ENCODE measurements around the gene HDAC6. TPM values are rescaled to one million over a fixed set of nuclear protein-coding genes. Genes with fewer than 3 reads are reported as not detected.
A peak's percentile ranks its signal among the peaks of the same experiment; 100 is the strongest.
"Not testable (repeated sequence)": the region's sequence is repeated elsewhere in the genome, so short reads cannot be mapped to it uniquely, and the experiment has no call there.

HDAC6 gene
- total and polyA plus RNA-seq, 12 donors: 28.4 to 102 (median 32.3) TPM

DNA sequence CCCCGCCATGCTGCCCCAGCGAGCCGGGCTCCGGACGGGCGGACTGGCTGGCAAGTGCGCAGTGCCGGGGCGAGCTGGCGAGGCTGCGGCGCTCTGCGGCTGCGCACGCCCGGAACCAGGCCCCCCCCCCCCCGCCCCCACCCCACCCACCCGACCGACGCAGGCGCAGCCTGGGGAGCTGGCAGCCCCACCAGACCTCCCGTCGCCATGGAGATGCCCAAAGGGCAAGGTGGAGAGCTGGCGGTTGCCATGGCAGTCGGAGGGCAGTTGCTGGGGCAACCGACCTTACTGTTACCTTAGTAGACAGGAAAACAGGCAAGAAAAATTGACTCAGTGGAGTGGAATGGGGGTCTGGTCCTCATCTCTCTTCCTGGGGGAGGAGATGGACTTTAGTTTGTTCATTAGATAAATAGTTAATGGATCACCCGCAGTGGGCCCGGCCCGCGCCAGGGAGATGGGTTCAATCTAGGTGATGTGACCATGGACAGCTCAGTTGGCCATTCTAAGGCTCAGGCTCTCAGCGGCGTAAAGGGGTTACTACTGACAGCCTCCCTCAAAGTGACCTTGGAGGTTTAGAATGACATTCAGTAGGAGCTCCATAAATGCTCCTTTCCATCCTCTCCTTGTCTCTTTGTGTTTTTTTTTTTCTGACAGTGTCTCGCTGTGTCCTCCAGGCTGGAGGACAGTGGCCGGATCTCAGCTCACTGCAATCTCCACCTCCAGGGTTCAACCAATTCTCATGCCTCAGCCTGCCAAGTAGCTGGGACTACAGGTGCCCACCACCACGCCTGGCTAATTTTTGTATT, 33.9 kb downstream of the HDAC6 start, which contains the start of gene PCSK1N:
Gene PCSK1N (minus strand): TSS at position 87 of the 806 bp plus-strand sequence. CDS start 78 bp downstream, at position 9.
- Histone ChIP-seq H3K4me3 (peak within 1 kb of the TSS in 6 of 10 donors; percentile 7 to 26 (median 19)), H3K27me3 (peaks cover 0 to 78% (median 40%) of the 10 kb centered on the region in 7 donors), H3K27ac (no peak within 1 kb of the TSS), H3K4me1 (no peaks in the 10 kb centered on the region), H3K36me3 (no peaks in the 10 kb centered on the region), H3K9me3 (no peaks in the 10 kb centered on the region)
- ATAC-seq (no peak), DNase-seq (no peak)
- WGBS, 2 donors: 15 to 39% methylated on average over 14 to 34 of the region's 35 CpGs
- TF ChIP-seq, protein P1, sequence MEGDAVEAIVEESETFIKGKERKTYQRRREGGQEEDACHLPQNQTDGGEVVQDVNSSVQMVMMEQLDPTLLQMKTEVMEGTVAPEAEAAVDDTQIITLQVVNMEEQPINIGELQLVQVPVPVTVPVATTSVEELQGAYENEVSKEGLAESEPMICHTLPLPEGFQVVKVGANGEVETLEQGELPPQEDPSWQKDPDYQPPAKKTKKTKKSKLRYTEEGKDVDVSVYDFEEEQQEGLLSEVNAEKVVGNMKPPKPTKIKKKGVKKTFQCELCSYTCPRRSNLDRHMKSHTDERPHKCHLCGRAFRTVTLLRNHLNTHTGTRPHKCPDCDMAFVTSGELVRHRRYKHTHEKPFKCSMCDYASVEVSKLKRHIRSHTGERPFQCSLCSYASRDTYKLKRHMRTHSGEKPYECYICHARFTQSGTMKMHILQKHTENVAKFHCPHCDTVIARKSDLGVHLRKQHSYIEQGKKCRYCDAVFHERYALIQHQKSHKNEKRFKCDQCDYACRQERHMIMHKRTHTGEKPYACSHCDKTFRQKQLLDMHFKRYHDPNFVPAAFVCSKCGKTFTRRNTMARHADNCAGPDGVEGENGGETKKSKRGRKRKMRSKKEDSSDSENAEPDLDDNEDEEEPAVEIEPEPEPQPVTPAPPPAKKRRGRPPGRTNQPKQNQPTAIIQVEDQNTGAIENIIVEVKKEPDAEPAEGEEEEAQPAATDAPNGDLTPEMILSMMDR (IDR thresholded peaks at IDR 0.05): no peak
- intact Hi-C loops (cut with DNase I): loop anchor here in 1 of 10 donors (10.0 kb wide), 1 partner anchor 61 kb away; no protein-coding TSS in a partner anchor

DNA sequence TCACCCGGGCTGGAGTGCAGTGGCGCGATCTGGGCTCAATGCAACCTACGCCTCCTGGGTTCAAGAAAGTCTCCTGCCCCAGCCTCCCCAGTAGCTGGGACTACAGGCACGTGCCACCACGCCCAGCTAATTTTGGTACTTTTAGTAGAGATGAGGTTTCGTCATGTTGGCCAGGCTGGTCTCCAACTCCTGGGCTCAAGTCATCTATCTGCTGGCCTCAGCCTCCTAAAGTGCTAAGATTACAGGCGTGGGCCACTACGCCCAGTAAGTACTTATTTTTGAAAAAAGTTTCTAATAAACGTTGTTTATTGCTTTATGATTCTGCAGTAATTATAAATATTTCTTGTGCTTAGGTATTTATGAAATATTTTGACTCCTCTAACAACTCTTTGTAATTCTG, 37.8 kb downstream of the HDAC6 start:
- Histone ChIP-seq H3K27me3 (peaks cover 0 to 51% (median 10%) of the 10 kb centered on the region in 7 donors), H3K9me3 (no peaks in the 10 kb centered on the region), H3K4me1 (no peaks in the 10 kb centered on the region), H3K27ac (no peak overlapping the region), H3K4me3 (no peak overlapping the region), H3K36me3 (no peaks in the 10 kb centered on the region)
- TF ChIP-seq, protein P1 (IDR thresholded peaks at IDR 0.05): no peak
- DNase-seq (no peak), ATAC-seq (no peak)
- WGBS, 2 donors: 82 to 87% methylated on average over 6 to 10 of the region's 10 CpGs
- intact Hi-C loops (cut with DNase I): loop anchor here in 1 of 10 donors (10.0 kb wide), 1 partner anchor 65 kb away; no protein-coding TSS in a partner anchor

DNA sequence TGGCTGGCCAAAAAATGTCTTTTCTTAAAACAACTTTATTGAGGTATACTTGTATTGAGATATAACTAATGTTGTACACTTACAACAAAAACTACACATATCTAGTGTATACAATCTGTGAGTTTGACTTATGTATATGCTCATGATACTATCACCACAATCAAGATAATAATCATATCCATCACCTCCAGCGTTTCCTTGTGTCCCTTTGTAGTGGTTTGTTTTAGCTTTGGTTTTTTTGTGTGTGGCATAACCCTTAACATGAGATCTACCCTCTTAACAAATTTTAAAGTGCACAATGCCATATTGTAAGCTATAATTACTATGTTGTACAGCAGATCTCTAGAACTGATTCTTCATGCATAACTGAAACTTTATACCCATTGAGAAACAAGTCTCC, 47.0 kb downstream of the HDAC6 start:
- no peaks in the 10 kb centered on the region for H3K36me3 ChIP-seq
- ATAC-seq: no peak
- no peaks in the 10 kb centered on the region for H3K9me3 ChIP-seq
- H3K27me3 ChIP-seq: peaks cover 0 to 55% (median 0%) of the 10 kb centered on the region in 7 donors
- H3K4me3 ChIP-seq: no peak overlapping the region
- WGBS, 2 donors: 74 to 88% methylated on average over 1 of the region's 1 CpG
- DNase-seq: no peak
- no peak overlapping the region for H3K27ac ChIP-seq
- H3K4me1 ChIP-seq: no peaks in the 10 kb centered on the region
- TF ChIP-seq, protein P1 (IDR thresholded peaks at IDR 0.05): no peak
- intact Hi-C loops (cut with DNase I): no loop called here

DNA sequence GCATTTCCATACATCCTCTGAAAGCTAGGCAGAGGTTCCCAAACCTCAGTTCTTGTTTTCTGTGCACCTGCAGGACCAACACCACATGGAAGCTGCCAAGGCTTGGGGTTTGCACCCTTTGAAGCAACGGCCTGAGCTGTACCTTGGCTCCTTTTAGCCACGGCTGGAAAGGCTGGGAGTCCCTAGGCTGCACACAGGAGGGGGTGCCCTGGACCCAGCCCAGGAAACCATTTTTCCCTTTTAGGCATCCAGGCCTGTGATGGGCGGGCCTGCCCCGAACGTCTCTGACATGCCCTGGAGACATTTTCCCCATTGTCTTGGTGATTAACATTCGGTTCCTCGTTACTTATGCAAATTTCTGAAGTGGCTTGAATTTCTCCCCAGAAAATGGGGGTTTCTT, 51.0 kb downstream of the HDAC6 start:
- Histone ChIP-seq H3K27ac (no peak overlapping the region), H3K9me3 (no peaks in the 10 kb centered on the region), H3K4me1 (no peaks in the 10 kb centered on the region), H3K36me3 (no peaks in the 10 kb centered on the region), H3K27me3 (peaks cover 0 to 30% (median 0%) of the 10 kb centered on the region in 7 donors), H3K4me3 (no peak overlapping the region)
- no peak for ATAC-seq
- no peak for DNase-seq
- TF ChIP-seq, protein P1 (IDR thresholded peaks at IDR 0.05): no peak
- intact Hi-C loops (cut with DNase I): no loop called here
- 72 to 79% methylated on average over 7 of the region's 7 CpGs for WGBS, 2 donors

DNA sequence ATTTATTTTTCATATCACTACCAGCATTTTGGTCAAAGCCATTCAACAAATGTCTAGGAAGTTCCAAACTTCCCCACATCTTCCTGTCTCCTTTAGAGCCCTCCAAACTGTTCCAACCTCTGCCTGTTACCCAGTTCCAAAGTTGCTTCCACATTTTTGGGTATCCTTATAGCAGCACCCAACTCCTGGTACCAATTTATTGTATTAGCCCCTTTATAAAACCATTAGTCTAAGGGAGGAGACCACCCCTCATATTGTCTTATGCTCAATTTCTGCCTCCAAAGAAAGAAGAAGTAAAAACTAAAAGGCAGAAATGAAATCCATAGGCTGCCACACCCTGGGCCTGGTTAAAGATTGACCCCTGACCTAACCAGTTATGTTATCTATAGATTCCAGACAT, 51.6 kb downstream of the HDAC6 start:
- ATAC-seq; H3K9me3 ChIP-seq; H3K36me3 ChIP-seq; DNase-seq; H3K4me1 ChIP-seq; H3K27ac ChIP-seq; intact Hi-C loops (cut with DNase I); H3K4me3 ChIP-seq: not testable (repeated sequence)
- peaks cover 0 to 27% (median 0%) of the 10 kb centered on the region in 7 donors for H3K27me3 ChIP-seq

DNA sequence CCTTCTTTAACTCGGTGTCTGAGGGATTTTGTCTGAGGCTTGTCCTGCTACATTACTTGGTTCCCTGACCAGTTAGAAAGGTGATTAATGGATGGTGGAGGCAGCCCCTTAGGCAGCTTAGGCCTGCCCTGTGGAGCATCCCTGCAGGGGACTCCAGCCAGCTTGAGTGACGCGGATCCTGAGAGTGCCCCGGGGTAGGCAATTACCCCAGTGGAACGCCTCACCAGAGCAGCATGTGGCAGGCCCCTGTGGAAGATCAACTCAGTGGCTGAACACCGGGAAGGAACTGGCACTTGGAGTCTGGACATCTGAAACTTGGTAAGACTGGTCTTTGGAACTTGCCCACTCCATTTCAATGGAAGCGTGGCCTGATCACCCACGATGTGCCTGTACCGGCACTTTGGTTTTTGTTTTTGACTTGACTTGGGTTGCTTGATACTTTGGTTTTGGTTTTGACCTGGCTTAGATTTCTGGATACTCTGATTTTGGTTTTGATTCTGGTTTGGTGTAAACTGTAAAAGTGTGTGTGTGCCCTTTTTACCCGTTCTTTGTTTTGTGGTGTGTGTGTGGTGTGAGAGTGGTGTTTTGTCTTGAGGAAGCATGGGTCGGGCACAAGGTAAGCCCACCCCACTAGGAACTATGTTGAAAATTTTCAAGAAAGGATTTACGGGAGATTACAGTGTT, 52.4 kb downstream of the HDAC6 start:
- DNase-seq; H3K4me3 ChIP-seq; H3K4me1 ChIP-seq; H3K9me3 ChIP-seq; H3K27ac ChIP-seq; H3K36me3 ChIP-seq; intact Hi-C loops (cut with DNase I); ATAC-seq: not testable (repeated sequence)
- H3K27me3 ChIP-seq: peaks cover 0 to 19% (median 0%) of the 10 kb centered on the region in 7 donors
- 85% methylated on average over 12 of the region's 12 CpGs for WGBS, 2 donors
